ENCODE data around the gene KIRREL3. TPM values are rescaled to one million over a fixed set of nuclear protein-coding genes. Genes with fewer than 3 reads are reported as not detected.
A peak's percentile ranks its signal among the peaks of the same experiment; 100 is the strongest.

The KIRREL3 gene
- polyA plus RNA-seq, 1 of the 3 experiments (the other 2 are of a cell fraction) = 3.7 TPM

DNA sequence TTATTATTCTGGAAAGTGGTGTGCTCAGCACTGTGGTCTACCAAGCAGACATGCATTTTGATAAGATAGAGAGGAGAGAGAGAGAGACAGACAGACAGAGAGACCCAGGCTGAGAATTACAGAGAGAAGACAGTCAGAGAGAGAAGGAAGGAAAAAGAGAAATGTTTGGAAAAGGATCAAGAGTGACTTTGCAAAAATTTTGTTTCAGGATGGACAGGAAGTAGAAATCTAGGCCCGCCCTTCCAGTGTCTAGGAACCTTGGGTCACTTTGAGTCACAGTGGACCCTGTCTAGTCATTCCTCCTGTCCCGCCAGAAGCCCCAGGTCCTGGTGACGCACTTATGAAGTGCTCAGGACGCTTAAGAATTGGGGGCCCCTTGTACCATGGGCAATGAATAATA is 478.4 kb downstream of the KIRREL3 start:
- DNase-seq = no peak
- no peaks in the 10 kb centered on the region for H3F3A ChIP-seq (replicated peaks; ENCODE audit: insufficient read depth)
- no peak overlapping the region for H3K4me2 ChIP-seq
- H4K20me1 ChIP-seq (ENCODE audit: insufficient read depth) = no peaks in the 10 kb centered on the region
- no peak overlapping the region for H3K27ac ChIP-seq (ENCODE audit: low read depth in 2 of 2, low read length in 1 of 2)
- no peaks in the 10 kb centered on the region for H3K79me2 ChIP-seq (ENCODE audit: insufficient read depth)
- ChIA-PET POLR2A (no interaction called here), CTCF (interaction anchor here (2.4 kb wide), 1 partner anchor 468 kb away, joined by 7 read pairs; no protein-coding TSS in a partner anchor)
- 91% methylated on average over 4 of the region's 4 CpGs for WGBS (ENCODE audit: low lambda C conversion rate)
- H3K27me3 ChIP-seq (ENCODE audit: insufficient read depth) = no peaks in the 10 kb centered on the region
- H3K36me3 ChIP-seq (replicated peaks in 1 of 2; ENCODE audit: control insufficient read depth in 1 of 2, insufficient read depth in 2 of 2, low read length in 1 of 2) = no peaks in the 10 kb centered on the region
- no peak overlapping the region for H2AFZ ChIP-seq (ENCODE audit: low read depth)
- peaks cover 0 to 52% of the 10 kb centered on the region in 2 experiments; a peak in 2 of 4 replicates for H3K4me1 ChIP-seq (ENCODE audit: control insufficient read depth in 1 of 2, insufficient read depth in 2 of 2, low read depth in 1 of 2, low read length in 1 of 2)
- H3K9ac ChIP-seq = no peak overlapping the region
- H3K9me3 ChIP-seq = no peaks in the 10 kb centered on the region
- no peaks in the 10 kb centered on the region for H3K9me2 ChIP-seq
- H3K4me3 ChIP-seq (ENCODE audit: low read depth in 2 of 2, low read length in 1 of 2) = no peak overlapping the region
- TF ChIP-seq, protein P1, sequence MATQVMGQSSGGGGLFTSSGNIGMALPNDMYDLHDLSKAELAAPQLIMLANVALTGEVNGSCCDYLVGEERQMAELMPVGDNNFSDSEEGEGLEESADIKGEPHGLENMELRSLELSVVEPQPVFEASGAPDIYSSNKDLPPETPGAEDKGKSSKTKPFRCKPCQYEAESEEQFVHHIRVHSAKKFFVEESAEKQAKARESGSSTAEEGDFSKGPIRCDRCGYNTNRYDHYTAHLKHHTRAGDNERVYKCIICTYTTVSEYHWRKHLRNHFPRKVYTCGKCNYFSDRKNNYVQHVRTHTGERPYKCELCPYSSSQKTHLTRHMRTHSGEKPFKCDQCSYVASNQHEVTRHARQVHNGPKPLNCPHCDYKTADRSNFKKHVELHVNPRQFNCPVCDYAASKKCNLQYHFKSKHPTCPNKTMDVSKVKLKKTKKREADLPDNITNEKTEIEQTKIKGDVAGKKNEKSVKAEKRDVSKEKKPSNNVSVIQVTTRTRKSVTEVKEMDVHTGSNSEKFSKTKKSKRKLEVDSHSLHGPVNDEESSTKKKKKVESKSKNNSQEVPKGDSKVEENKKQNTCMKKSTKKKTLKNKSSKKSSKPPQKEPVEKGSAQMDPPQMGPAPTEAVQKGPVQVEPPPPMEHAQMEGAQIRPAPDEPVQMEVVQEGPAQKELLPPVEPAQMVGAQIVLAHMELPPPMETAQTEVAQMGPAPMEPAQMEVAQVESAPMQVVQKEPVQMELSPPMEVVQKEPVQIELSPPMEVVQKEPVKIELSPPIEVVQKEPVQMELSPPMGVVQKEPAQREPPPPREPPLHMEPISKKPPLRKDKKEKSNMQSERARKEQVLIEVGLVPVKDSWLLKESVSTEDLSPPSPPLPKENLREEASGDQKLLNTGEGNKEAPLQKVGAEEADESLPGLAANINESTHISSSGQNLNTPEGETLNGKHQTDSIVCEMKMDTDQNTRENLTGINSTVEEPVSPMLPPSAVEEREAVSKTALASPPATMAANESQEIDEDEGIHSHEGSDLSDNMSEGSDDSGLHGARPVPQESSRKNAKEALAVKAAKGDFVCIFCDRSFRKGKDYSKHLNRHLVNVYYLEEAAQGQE (IDR thresholded peaks at IDR 0.05; ENCODE audit: low read depth, low read length) = no peak
- TF ChIP-seq, protein P2, sequence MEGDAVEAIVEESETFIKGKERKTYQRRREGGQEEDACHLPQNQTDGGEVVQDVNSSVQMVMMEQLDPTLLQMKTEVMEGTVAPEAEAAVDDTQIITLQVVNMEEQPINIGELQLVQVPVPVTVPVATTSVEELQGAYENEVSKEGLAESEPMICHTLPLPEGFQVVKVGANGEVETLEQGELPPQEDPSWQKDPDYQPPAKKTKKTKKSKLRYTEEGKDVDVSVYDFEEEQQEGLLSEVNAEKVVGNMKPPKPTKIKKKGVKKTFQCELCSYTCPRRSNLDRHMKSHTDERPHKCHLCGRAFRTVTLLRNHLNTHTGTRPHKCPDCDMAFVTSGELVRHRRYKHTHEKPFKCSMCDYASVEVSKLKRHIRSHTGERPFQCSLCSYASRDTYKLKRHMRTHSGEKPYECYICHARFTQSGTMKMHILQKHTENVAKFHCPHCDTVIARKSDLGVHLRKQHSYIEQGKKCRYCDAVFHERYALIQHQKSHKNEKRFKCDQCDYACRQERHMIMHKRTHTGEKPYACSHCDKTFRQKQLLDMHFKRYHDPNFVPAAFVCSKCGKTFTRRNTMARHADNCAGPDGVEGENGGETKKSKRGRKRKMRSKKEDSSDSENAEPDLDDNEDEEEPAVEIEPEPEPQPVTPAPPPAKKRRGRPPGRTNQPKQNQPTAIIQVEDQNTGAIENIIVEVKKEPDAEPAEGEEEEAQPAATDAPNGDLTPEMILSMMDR (IDR thresholded peaks at IDR 0.05) = no peak
- TF ChIP-seq YY1 (IDR thresholded peaks at IDR 0.05; ENCODE audit: low read depth) = no peak
- TF ChIP-seq, protein P3, sequence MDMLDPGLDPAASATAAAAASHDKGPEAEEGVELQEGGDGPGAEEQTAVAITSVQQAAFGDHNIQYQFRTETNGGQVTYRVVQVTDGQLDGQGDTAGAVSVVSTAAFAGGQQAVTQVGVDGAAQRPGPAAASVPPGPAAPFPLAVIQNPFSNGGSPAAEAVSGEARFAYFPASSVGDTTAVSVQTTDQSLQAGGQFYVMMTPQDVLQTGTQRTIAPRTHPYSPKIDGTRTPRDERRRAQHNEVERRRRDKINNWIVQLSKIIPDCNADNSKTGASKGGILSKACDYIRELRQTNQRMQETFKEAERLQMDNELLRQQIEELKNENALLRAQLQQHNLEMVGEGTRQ (IDR thresholded peaks at IDR 0.05; ENCODE audit: borderline replicate concordance, low read depth, low read length) = no peak
- no peak for TF ChIP-seq TEAD4 (IDR thresholded peaks at IDR 0.05; ENCODE audit: borderline replicate concordance, insufficient read depth)

DNA sequence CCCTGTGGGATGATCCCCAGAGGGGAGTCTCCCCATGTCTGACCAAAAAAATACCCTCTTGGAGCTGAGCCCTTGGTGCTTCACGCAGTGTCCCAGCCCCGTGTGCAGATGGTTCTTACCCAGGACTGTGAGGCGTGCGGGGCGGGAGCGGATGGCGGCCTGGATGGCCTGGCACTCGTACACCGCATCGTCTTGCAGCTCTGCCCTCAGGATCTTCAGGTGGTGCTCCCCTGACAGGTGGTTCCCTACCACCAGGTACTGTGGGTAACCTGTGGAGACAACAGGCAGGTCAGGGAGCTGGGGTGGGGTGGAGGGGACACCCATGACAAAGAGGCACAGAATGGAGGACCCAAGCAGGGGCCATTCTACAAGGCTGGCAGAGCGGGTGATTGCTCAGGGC is 479.4 kb downstream of the KIRREL3 start:
- Histone ChIP-seq H3K9ac (no peak overlapping the region), H3F3A (replicated peaks; ENCODE audit: insufficient read depth) (no peaks in the 10 kb centered on the region), H2AFZ (ENCODE audit: low read depth) (no peak overlapping the region), H3K9me3 (no peaks in the 10 kb centered on the region), H3K4me1 (ENCODE audit: control insufficient read depth in 1 of 2, insufficient read depth in 2 of 2, low read depth in 1 of 2, low read length in 1 of 2) (peaks cover 0 to 54% of the 10 kb centered on the region in 2 experiments; a peak in 2 of 4 replicates), H3K9me2 (no peaks in the 10 kb centered on the region), H3K27me3 (ENCODE audit: insufficient read depth) (no peaks in the 10 kb centered on the region), H3K4me3 (ENCODE audit: low read depth in 2 of 2, low read length in 1 of 2) (no peak overlapping the region), H3K79me2 (ENCODE audit: insufficient read depth) (no peaks in the 10 kb centered on the region), H3K36me3 (replicated peaks in 1 of 2; ENCODE audit: control insufficient read depth in 1 of 2, insufficient read depth in 2 of 2, low read length in 1 of 2) (no peaks in the 10 kb centered on the region), H3K4me2 (no peak overlapping the region), H4K20me1 (ENCODE audit: insufficient read depth) (no peaks in the 10 kb centered on the region), H3K27ac (ENCODE audit: low read depth in 2 of 2, low read length in 1 of 2) (peak overlapping the region in 1 of 2 experiments; percentile 96; a peak in 2 of 4 replicates)
- WGBS (ENCODE audit: low lambda C conversion rate) = 90% methylated on average over 9 of the region's 11 CpGs
- CTCF ChIA-PET = interaction anchor here (1.6 to 2.4 kb wide), 2 partner anchors 21 to 469 kb away, joined by 3 to 7 read pairs; no protein-coding TSS in a partner anchor
- POLR2A ChIA-PET = no interaction called here
- no peak for DNase-seq
- TF ChIP-seq, protein P2 (IDR thresholded peaks at IDR 0.05) = no peak
- no peak for TF ChIP-seq ELF1 (IDR thresholded peaks at IDR 0.05)
- no peak for TF ChIP-seq MEF2A (IDR thresholded peaks at IDR 0.05; ENCODE audit: borderline replicate concordance, low read depth)
- TF ChIP-seq, protein P1 (IDR thresholded peaks at IDR 0.05; ENCODE audit: low read depth, low read length) = no peak
- TF ChIP-seq, protein P4, sequence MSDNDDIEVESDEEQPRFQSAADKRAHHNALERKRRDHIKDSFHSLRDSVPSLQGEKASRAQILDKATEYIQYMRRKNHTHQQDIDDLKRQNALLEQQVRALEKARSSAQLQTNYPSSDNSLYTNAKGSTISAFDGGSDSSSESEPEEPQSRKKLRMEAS (IDR thresholded peaks at IDR 0.05; ENCODE audit: low read depth) = no peak
- TF ChIP-seq SMC3 (IDR thresholded peaks at IDR 0.05; ENCODE audit: low read depth, low read length) = no peak
- no peak for TF ChIP-seq GABPA (IDR thresholded peaks at IDR 0.05; ENCODE audit: low read depth)
- TF ChIP-seq TCF12 (IDR thresholded peaks at IDR 0.05) = no peak
- no peak for TF ChIP-seq FOXM1 (IDR thresholded peaks at IDR 0.05; ENCODE audit: low read depth)

Data from SK-N-SH (cell line).